GM12878 (cell line): Measurements from ENCODE around the gene FAM53B. TPM values are rescaled to one million over a fixed set of nuclear protein-coding genes. Genes with fewer than 3 reads are reported as not detected.

Source experiments
- ATAC-seq: fragments of 200-7000 bp; cut with Tn5 transposase; 3 replicates; pipeline ENCODE4 v1.9.1; 2020; ENCODE audit warnings: mild to moderate bottlenecking, moderate library complexity
- BruUV-seq: library from RNA; stranded (reverse); fragments of 400-500 nt; replicated peaks from 2 replicates; lab custom pipeline; 2021; lab: Mats Ljungman, UMichigan
- CTCF ChIA-PET: fragments of 300-600 bp; sonication (Branson Sonifier 250); formaldehyde crosslinking; extraction: SDS; loops from one replicate; lab custom pipeline; 2021; ENCODE audit warnings: inconsistent platforms; lab: Yijun Ruan, JAX
- POLR2A ChIA-PET: fragments of 350-600 bp; formaldehyde crosslinking; extraction: SDS; loops from one replicate; lab custom pipeline; 2021; ENCODE audit warnings: inconsistent platforms; lab: Charles Lee
- RAD21 ChIA-PET: fragments of 300-600 bp; sonication (Branson Sonifier 250); formaldehyde crosslinking; loops from one replicate; lab custom pipeline; 2023; ENCODE audit warnings: antibody characterized with exemption; ENCODE audit not compliant: unreplicated experiment; lab: Charles Lee
- SMC1A ChIA-PET: fragments of 300-600 bp; sonication (Branson Sonifier 250); formaldehyde crosslinking; loops from one replicate; lab custom pipeline; 2023; ENCODE audit not compliant: unreplicated experiment, uncharacterized antibody; lab: Charles Lee
- DNase-seq: peaks from one replicate; pipeline ENCODE4 v3.0.0-alpha.2; 2011; ENCODE audit warnings: low read depth, low spot score
- FAIRE-seq: peaks from 3 replicates; lab custom pipeline; 2011; peaks lifted over from hg19 to GRCh38; lab: Jason Lieb, UNC
- H2AFZ ChIP-seq: 2 replicates; pipeline ENCODE4 v1.6.0; 2011; ENCODE audit warnings: low read depth, low read length, control low read depth; ENCODE audit not compliant: control insufficient read depth
- H3K27ac ChIP-seq: 2 replicates; pipeline ENCODE4 v1.5.1; 2011; ENCODE audit warnings: control low read depth; ENCODE audit not compliant: control insufficient read depth, insufficient read depth
- H3K27me3 ChIP-seq, 2 experiments: replicated peaks in 1 of 2; 2 replicates each; pipeline versions ENCODE4 v1.6.0 to v1.6.1; 2011; ENCODE audit warnings: low read length in 1 of 2; ENCODE audit not compliant: control insufficient read depth in 2 of 2, insufficient read depth in 2 of 2
- H3K36me3 ChIP-seq, 2 experiments: 2 replicates each; pipeline ENCODE4 v1.5.1; 2011; ENCODE audit warnings: low read length in 1 of 2; ENCODE audit not compliant: control insufficient read depth in 2 of 2, insufficient read depth in 2 of 2
- H3K4me1 ChIP-seq: 2 replicates; pipeline ENCODE4 v1.6.1; 2011; ENCODE audit warnings: mild to moderate bottlenecking, low read length, moderate library complexity, mixed read lengths; ENCODE audit not compliant: control insufficient read depth, insufficient read depth
- H3K4me2 ChIP-seq: 2 replicates; pipeline ENCODE4 v1.6.0; 2011; ENCODE audit warnings: control low read depth; ENCODE audit not compliant: control insufficient read depth, insufficient read depth
- H3K4me3 ChIP-seq: fragments of 200-600 bp; sonication (generic); 2 replicates; pipeline ENCODE4 v1.5.1; 2016
- H3K79me2 ChIP-seq: 2 replicates; pipeline ENCODE4 v1.6.0; 2011; ENCODE audit warnings: low read length; ENCODE audit not compliant: control insufficient read depth, insufficient read depth
- H3K9ac ChIP-seq: 2 replicates; pipeline ENCODE4 v1.8.0; 2011; ENCODE audit warnings: low read length, control low read depth, mixed read lengths; ENCODE audit not compliant: control insufficient read depth, insufficient read depth
- H3K9me3 ChIP-seq: replicated peaks from 3 replicates; pipeline ENCODE4 v1.5.1; 2011; ENCODE audit warnings: mild to moderate bottlenecking, low read length; ENCODE audit not compliant: control insufficient read depth, insufficient read depth
- H4K20me1 ChIP-seq: 2 replicates; pipeline ENCODE4 v1.6.0; 2011; ENCODE audit not compliant: control insufficient read depth, insufficient read depth
- BMI1 ChIP-seq: fragments of 450-650 bp; IDR thresholded peaks from 2 replicates; pipeline ENCODE4 v1.6.1; 2016; ENCODE audit warnings: mild to moderate bottlenecking, moderate library complexity, borderline replicate concordance
- JUNB ChIP-seq: IDR thresholded peaks from 2 replicates; pipeline ENCODE4 v1.6.1; 2016; ENCODE audit warnings: antibody characterized with exemption, mild to moderate bottlenecking
- STAT3 ChIP-seq: IDR thresholded peaks from 2 replicates; pipeline ENCODE4 v1.6.1; 2011; ENCODE audit warnings: low read depth, low read length, improper control_type of control experiment
- ZNF207 ChIP-seq: fragments of 450-650 bp; IDR thresholded peaks from 2 replicates; pipeline ENCODE4 v1.6.1; 2014; ENCODE audit warnings: antibody characterized with exemption, mild to moderate bottlenecking, borderline replicate concordance
- WGBS: methylation state at CpG from one replicate; pipeline ENCODE4 v1.1.6; 2016; ENCODE audit warnings: low lambda C conversion rate; ENCODE audit not compliant: insufficient replicate concordance, insufficient coverage; ENCODE audit errors: missing lambda C conversion rate; 5-methylcytosine and 5-hydroxymethylcytosine counted together
- in situ Hi-C: fragments of 300-500 bp; cut with MboI; formaldehyde crosslinking; loops from 9 replicates; pipeline ENCODE4 v1.14.3; 2018; ENCODE audit warnings: mixed read lengths
- intact Hi-C: fragments of 100-400 bp; cut with micrococcal nuclease; formaldehyde crosslinking; loops from one replicate; pipeline ENCODE4 v1.14.2; 2022; ENCODE audit not compliant: unreplicated experiment
- polyA plus RNA-seq, 11 experiments: library from polyadenylated mRNA; depleted of rRNA in 4 of 11; unstranded in 6 of 11; stranded (reverse) in 5 of 11; fragments of >200 nt; fragmentation: Nextera tagmentation in 4 of 11; fragmentation: Illumina TruSeq in 1 of 11; extraction: Ambion mirVana in 4 of 11; extraction: Trizol in 1 of 11; gene quantifications; 1 replicate in 1 of 11; 2 replicates in 10 of 11; pipeline versions ENCODE4 v1.2.1 to v1.2.3, GENCODE V29; 2011 to 2016; ENCODE audit warnings: inconsistent platforms in 2 of 11, missing spikeins in 2 of 11, low read depth in 1 of 11
- total RNA-seq, 4 experiments: library from RNA; depleted of rRNA in 3 of 4; stranded (reverse); fragments of >200 nt in 3 of 4; fragmentation: Illumina TruSeq in 1 of 4; extraction: Trizol in 1 of 4; gene quantifications; 2 replicates each; pipeline versions ENCODE4 v1.2.1 to v1.2.3, GENCODE V29; 2013 to 2021
- TF ChIP-seq, protein P1 (sequence below): fragments of 450-650 bp; IDR thresholded peaks from 2 replicates; pipeline ENCODE4 v1.6.1; 2016; ENCODE audit warnings: mild to moderate bottlenecking, moderate library complexity, borderline replicate concordance

FAM53B gene
- total and polyA plus RNA-seq, 10 of the 15 experiments (the other 5 are each of a cell fraction or from before 2014, with no cell fraction given) = 0.05 to 26.3 (median 8.1) TPM

- FAIRE-seq (no peak), ATAC-seq (no peak), DNase-seq (no peak)
- Histone ChIP-seq H3K9ac (no peak overlapping the region), H3K27ac (peak overlapping the region; percentile 87; the same call in 1 of the 2 replicates), H3K27me3 (no peaks in the 10 kb centered on the region), H3K9me3 (no peaks in the 10 kb centered on the region), H3K36me3 (peaks cover 0 to 2% of the 10 kb centered on the region in 2 experiments; a peak in 3 of 4 replicates), H3K79me2 (peaks cover 16% of the 10 kb centered on the region), H3K4me3 (no peak overlapping the region), H2AFZ (no peak overlapping the region), H3K4me2 (no peak overlapping the region), H3K4me1 (peaks cover 48% of the 10 kb centered on the region), H4K20me1 (no peaks in the 10 kb centered on the region; the same call in 1 of the 2 replicates)
- BruUV-seq = no TSS peak
- SMC1A ChIA-PET = interaction anchor here (0.6 to 8.4 kb wide), 14 partner anchors 26 to 103 kb away, joined by 3 to 81 read pairs (median 3); no protein-coding TSS in a partner anchor
- CTCF ChIA-PET = interaction anchor here (1.0 to 7.3 kb wide), 14 partner anchors 14 to 102 kb away, joined by 3 to 73 read pairs (median 6); no protein-coding TSS in a partner anchor
- 93% methylated on average over 19 of the region's 19 CpGs for WGBS
- RAD21 ChIA-PET = interaction anchor here (0.9 to 6.0 kb wide), 11 partner anchors 19 to 108 kb away, joined by 3 to 61 read pairs (median 10); no protein-coding TSS in a partner anchor
- intact Hi-C loops (loop anchor here (5.0 kb wide), 1 partner anchor 41 kb away; no protein-coding TSS in a partner anchor), in situ Hi-C loops (no loop called here)
- POLR2A ChIA-PET = interaction anchor here (0.9 to 2.4 kb wide), 5 partner anchors 42 to 95 kb away, joined by 3 to 8 read pairs (median 5); no protein-coding TSS in a partner anchor
- TF ChIP-seq, protein P1, sequence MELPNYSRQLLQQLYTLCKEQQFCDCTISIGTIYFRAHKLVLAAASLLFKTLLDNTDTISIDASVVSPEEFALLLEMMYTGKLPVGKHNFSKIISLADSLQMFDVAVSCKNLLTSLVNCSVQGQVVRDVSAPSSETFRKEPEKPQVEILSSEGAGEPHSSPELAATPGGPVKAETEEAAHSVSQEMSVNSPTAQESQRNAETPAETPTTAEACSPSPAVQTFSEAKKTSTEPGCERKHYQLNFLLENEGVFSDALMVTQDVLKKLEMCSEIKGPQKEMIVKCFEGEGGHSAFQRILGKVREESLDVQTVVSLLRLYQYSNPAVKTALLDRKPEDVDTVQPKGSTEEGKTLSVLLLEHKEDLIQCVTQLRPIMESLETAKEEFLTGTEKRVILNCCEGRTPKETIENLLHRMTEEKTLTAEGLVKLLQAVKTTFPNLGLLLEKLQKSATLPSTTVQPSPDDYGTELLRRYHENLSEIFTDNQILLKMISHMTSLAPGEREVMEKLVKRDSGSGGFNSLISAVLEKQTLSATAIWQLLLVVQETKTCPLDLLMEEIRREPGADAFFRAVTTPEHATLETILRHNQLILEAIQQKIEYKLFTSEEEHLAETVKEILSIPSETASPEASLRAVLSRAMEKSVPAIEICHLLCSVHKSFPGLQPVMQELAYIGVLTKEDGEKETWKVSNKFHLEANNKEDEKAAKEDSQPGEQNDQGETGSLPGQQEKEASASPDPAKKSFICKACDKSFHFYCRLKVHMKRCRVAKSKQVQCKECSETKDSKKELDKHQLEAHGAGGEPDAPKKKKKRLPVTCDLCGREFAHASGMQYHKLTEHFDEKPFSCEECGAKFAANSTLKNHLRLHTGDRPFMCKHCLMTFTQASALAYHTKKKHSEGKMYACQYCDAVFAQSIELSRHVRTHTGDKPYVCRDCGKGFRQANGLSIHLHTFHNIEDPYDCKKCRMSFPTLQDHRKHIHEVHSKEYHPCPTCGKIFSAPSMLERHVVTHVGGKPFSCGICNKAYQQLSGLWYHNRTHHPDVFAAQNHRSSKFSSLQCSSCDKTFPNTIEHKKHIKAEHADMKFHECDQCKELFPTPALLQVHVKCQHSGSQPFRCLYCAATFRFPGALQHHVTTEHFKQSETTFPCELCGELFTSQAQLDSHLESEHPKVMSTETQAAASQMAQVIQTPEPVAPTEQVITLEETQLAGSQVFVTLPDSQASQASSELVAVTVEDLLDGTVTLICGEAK = no peak
- TF ChIP-seq JUNB = no peak
- TF ChIP-seq ZNF207 = no peak
- TF ChIP-seq BMI1 = no peak
- no peak for TF ChIP-seq STAT3
Measured at GRCh38 chr10:124646483-124647352, 97.5 kb downstream of the FAM53B start.
